Aorta (tissue), 5 donors: Measurements from ENCODE around the gene LYPLAL1. TPM values are rescaled to one million over a fixed set of nuclear protein-coding genes. Genes with fewer than 3 reads are reported as not detected.
"Not testable (repeated sequence)": the region's sequence is repeated elsewhere in the genome, so short reads cannot be mapped to it uniquely, and the experiment has no call there.

ENCODE experiments used
- ATAC-seq: fragments of 200-7000 bp; cut with Tn5 transposase; one replicate; pipeline ENCODE4 v1.9.1; 2022; ENCODE audit warnings: moderate library complexity; ENCODE audit not compliant: low FRiP score
- DNase-seq, 2 donors: peaks; one replicate each; pipeline ENCODE4 v3.0.0-alpha.2; 2020
- H3K27ac ChIP-seq, 2 donors: one replicate each; pipeline ENCODE4 v1.5.1; 2013; ENCODE audit warnings: low read length in 2 of 2, mild to moderate bottlenecking in 2 of 2, moderate library complexity in 2 of 2, control low read depth in 1 of 2, inconsistent platforms in 1 of 2, low read depth in 1 of 2
- H3K27me3 ChIP-seq, 2 donors: one replicate each; pipeline ENCODE4 v1.6.1; 2013; ENCODE audit warnings: control low read depth in 1 of 2, low read length in 1 of 2, mild to moderate bottlenecking in 1 of 2, moderate library complexity in 1 of 2; ENCODE audit not compliant: insufficient read depth in 2 of 2, control insufficient read depth in 1 of 2
- H3K36me3 ChIP-seq, 2 donors: one replicate each; pipeline ENCODE4 v1.6.1; 2013; ENCODE audit warnings: control low read depth in 1 of 2, low read length in 1 of 2, mild to moderate bottlenecking in 1 of 2; ENCODE audit not compliant: insufficient read depth in 2 of 2, control insufficient read depth in 1 of 2
- H3K4me1 ChIP-seq, 2 donors: one replicate each; pipeline ENCODE4 v1.6.1; 2013; ENCODE audit warnings: low read length in 2 of 2, control low read depth in 1 of 2, mild to moderate bottlenecking in 1 of 2, moderate library complexity in 1 of 2; ENCODE audit not compliant: insufficient read depth in 2 of 2, control insufficient read depth in 1 of 2
- H3K4me3 ChIP-seq, 2 donors: one replicate each; pipeline ENCODE4 v1.5.1; 2013; ENCODE audit warnings: low read length in 2 of 2, control low read depth in 1 of 2, mild to moderate bottlenecking in 1 of 2
- H3K9me3 ChIP-seq: one replicate; pipeline ENCODE4 v1.6.1; 2013; ENCODE audit warnings: mild to moderate bottlenecking, low read length; ENCODE audit not compliant: control insufficient read depth
- WGBS, 2 donors: extraction: QIAGEN DNeasy Blood & Tissue Kit; methylation state at CpG; one replicate each; pipeline ENCODE4 v1.1.7; 2013; 5-methylcytosine and 5-hydroxymethylcytosine counted together
- intact Hi-C, 2 donors: fragments of 100-400 bp; cut with DNase I; formaldehyde crosslinking; loops; one replicate each; pipeline versions ENCODE4 v1.14.2 to v1.15.0; 2022
- polyA plus RNA-seq, 2 donors: library from polyadenylated mRNA; stranded (reverse); fragments of 200-250 nt; gene quantifications; one replicate each; pipeline ENCODE4 v1.2.3, GENCODE V29; 2013
- total RNA-seq, 2 donors: library from RNA; stranded (reverse); fragmentation: NEBNext Ultra II Directional; extraction: Animal tissue kit (Norgen Biotek cat#: 25700); gene quantifications; one replicate each; pipeline ENCODE4 v1.2.1, GENCODE V29; 2021
- donor health status: healthy with polysubstance abuse.
- donor health status: Bipolar disorder and iron deficiency.
- donor health status: DM: no; HTN: no; CAD: no.
- donor health status: DM: no; HTN: no; CAD: no.
- donor health status: DM: yes; HTN: yes; CAD: no.

Gene LYPLAL1
- total and polyA plus RNA-seq, 4 donors = 14.9 to 47.0 (median 25.6) TPM

- H3K27me3 ChIP-seq = no peaks in the 10 kb centered on the region
- ATAC-seq (no peak), DNase-seq (no peak)
- no peak overlapping the region for H3K27ac ChIP-seq
- no peaks in the 10 kb centered on the region for H3K9me3 ChIP-seq
- no peak overlapping the region for H3K4me3 ChIP-seq
- 88 to 89% methylated on average over 2 of the region's 2 CpGs for WGBS, 2 donors
- H3K4me1 ChIP-seq = no peaks in the 10 kb centered on the region
- intact Hi-C loops = no loop called here
- no peaks in the 10 kb centered on the region for H3K36me3 ChIP-seq
Measured at GRCh38 chr1:219232890-219233289, 59.2 kb downstream of the LYPLAL1 start.

- Histone ChIP-seq H3K9me3 (no peaks in the 10 kb centered on the region), H3K4me3 (no peak overlapping the region), H3K27ac (no peak overlapping the region), H3K4me1 (no peaks in the 10 kb centered on the region), H3K27me3 (no peaks in the 10 kb centered on the region), H3K36me3 (no peaks in the 10 kb centered on the region)
- ATAC-seq (no peak), DNase-seq (no peak)
- intact Hi-C loops = no loop called here
- 86 to 88% methylated on average over 2 of the region's 2 CpGs for WGBS, 2 donors
Measured at GRCh38 chr1:219235903-219236481, 62.3 kb downstream of the LYPLAL1 start.

GRCh38 chr1:219236933-219237610, 63.4 kb downstream of the LYPLAL1 start:
- H3K4me1 ChIP-seq = no peaks in the 10 kb centered on the region
- intact Hi-C loops = no loop called here

DNA sequence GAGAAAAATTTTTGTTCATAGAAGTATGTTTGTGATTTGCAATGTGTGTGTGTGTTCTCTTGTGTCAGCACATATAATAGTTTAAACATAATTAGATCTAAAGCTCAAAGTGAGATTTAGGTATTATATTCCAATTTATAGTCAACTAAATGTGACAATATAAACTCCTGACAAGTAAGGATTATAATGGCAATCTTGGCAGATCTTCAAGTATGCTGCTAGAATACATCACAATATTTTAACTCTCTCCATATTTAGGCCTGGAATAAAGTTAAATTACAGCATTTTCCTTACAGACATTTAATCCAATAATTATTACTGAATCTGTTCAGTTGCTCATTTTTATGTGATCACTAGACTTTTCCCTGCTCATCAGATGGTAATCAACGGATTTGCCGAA, 65.8 kb downstream of the LYPLAL1 start:
- no peak for ATAC-seq
- Histone ChIP-seq H3K27me3 (no peaks in the 10 kb centered on the region), H3K36me3 (no peaks in the 10 kb centered on the region), H3K4me3 (no peak overlapping the region), H3K27ac (no peak overlapping the region), H3K9me3 (no peaks in the 10 kb centered on the region), H3K4me1 (no peaks in the 10 kb centered on the region)
- intact Hi-C loops = no loop called here
- 95 to 97% methylated on average over 2 of the region's 2 CpGs for WGBS, 2 donors
- no peak for DNase-seq

More at GRCh38 chr1:219236933-219237610, 63.4 kb downstream of the LYPLAL1 start:
- H3K9me3 ChIP-seq = no peaks in the 10 kb centered on the region
- H3K36me3 ChIP-seq = no peaks in the 10 kb centered on the region
- ATAC-seq (no peak), DNase-seq (no peak)
- no peaks in the 10 kb centered on the region for H3K27me3 ChIP-seq
- no peak overlapping the region for H3K4me3 ChIP-seq
- 93 to 96% methylated on average over 5 of the region's 5 CpGs for WGBS, 2 donors
- no peak overlapping the region for H3K27ac ChIP-seq

DNA sequence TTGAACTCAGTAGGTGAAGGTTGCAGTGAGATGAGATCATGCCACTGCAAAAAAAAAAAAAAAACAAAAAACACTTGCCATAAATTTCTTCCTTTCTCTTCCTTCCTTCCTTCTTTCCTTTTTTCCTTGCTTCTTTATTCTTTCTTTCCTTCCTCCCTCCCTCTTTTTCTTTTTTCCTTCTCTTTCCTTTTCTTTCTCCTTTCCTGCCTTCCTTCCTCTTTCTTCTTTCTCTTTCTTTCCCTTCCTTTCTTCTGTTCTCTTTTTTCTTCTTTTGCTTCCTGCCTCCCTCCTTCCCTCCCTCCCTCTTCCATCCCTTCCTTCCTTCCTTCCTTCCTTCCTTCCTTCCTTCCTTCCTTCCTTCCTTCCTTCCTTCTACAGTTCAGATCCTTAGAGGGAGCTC, 71.2 kb downstream of the LYPLAL1 start:
- H3K27me3 ChIP-seq = no peaks in the 10 kb centered on the region

GRCh38 chr1:219247441-219247840, 73.8 kb downstream of the LYPLAL1 start:
- no peaks in the 10 kb centered on the region for H3K36me3 ChIP-seq
- intact Hi-C loops = no loop called here
- H3K4me3 ChIP-seq = no peak overlapping the region
- WGBS, 2 donors = 30 to 41% methylated on average over 1 of the region's 1 CpG
- no peak overlapping the region for H3K27ac ChIP-seq
- DNase-seq (no peak), ATAC-seq (no peak)
- H3K27me3 ChIP-seq = no peaks in the 10 kb centered on the region
- no peaks in the 10 kb centered on the region for H3K4me1 ChIP-seq
- H3K9me3 ChIP-seq = no peaks in the 10 kb centered on the region

More for the DNA sequence above, 71.2 kb downstream of the LYPLAL1 start:
- H3K27ac ChIP-seq = no peak overlapping the region
- intact Hi-C loops = no loop called here
- H3K4me1 ChIP-seq = no peaks in the 10 kb centered on the region
- no peaks in the 10 kb centered on the region for H3K9me3 ChIP-seq
- H3K4me3 ChIP-seq = no peak overlapping the region
- H3K36me3 ChIP-seq = no peaks in the 10 kb centered on the region
- no peak for DNase-seq
- ATAC-seq = no peak

- WGBS, 2 donors = 96 to 99% methylated on average over 2 of the region's 2 CpGs
- H3K27me3 ChIP-seq = not testable (repeated sequence)
Measured at GRCh38 chr1:219250468-219250867, 76.8 kb downstream of the LYPLAL1 start.

GRCh38 chr1:219257751-219258150, 84.1 kb downstream of the LYPLAL1 start:
- intact Hi-C loops = no loop called here
- WGBS, 2 donors = 45 to 46% methylated on average over 2 of the region's 2 CpGs

More at GRCh38 chr1:219250468-219250867, 76.8 kb downstream of the LYPLAL1 start:
- H3K4me3 ChIP-seq, H3K4me1 ChIP-seq, H3K9me3 ChIP-seq, DNase-seq, H3K27ac ChIP-seq, H3K36me3 ChIP-seq, ATAC-seq, intact Hi-C loops: not testable (repeated sequence)

DNA sequence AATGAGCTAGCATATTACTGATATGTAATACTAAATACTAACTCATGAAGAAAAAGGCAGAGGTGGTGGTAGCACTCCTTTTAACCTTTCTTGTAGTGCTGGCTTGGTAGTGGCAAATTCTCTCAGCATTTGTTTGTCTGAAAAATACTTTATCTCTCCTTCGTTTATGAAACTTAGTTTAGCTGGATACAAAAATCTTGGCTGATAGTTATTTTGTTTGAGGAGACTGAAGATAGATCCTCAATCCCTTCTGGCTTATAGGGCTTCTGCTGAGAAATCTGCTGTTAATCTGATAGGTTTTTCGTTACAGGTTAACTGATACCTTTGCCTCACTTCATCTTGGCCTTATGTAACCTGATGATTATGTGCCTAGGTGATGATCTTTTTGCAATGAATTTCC, 87.8 kb downstream of the LYPLAL1 start:
- Histone ChIP-seq H3K27me3 (no peaks in the 10 kb centered on the region), H3K4me3 (no peak overlapping the region), H3K27ac (no peak overlapping the region), H3K9me3 (no peaks in the 10 kb centered on the region), H3K36me3 (no peaks in the 10 kb centered on the region), H3K4me1 (no peaks in the 10 kb centered on the region)
- intact Hi-C loops = no loop called here
- WGBS, 2 donors = 48 to 97% methylated on average over 2 of the region's 2 CpGs
- ATAC-seq = no peak
- no peak for DNase-seq

More at GRCh38 chr1:219257751-219258150, 84.1 kb downstream of the LYPLAL1 start:
- no peaks in the 10 kb centered on the region for H3K27me3 ChIP-seq
- no peaks in the 10 kb centered on the region for H3K36me3 ChIP-seq
- ATAC-seq (no peak), DNase-seq (no peak)
- no peaks in the 10 kb centered on the region for H3K9me3 ChIP-seq
- H3K27ac ChIP-seq = no peak overlapping the region
- no peak overlapping the region for H3K4me3 ChIP-seq
- no peaks in the 10 kb centered on the region for H3K4me1 ChIP-seq
